ENCODE results near the gene BTBD9. TPM values are rescaled to one million over a fixed set of nuclear protein-coding genes. Genes with fewer than 3 reads are reported as not detected.

BTBD9 gene
- total and polyA plus RNA-seq, 3 donors from 2014 or later, result 11.4 to 32.8 (median 29.5) TPM

DNA sequence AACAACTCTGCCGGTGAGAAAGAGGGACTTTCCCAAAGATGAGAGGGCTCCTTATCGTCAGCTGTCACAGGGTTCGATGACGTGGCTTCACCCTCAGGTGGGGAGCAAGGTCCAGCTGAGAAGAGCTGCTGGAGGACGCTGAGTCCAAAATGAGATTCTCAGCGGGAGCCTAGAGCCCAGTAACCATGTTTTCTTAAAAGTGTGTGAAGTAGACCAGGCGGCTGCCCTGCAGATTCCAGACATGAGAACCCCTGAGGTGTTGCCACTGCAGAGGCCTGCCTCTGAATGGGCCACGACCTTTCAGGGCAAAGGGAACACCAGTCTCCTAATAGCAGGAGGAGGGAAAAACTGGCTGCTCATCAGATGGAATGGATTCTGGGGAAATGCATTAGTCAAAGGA lies 375.1 kb downstream of the BTBD9 start:
- Histone ChIP-seq H3K27me3 (no peaks in the 10 kb centered on the region), H3K9me3 (no peaks in the 10 kb centered on the region), H3K4me3 (no peak overlapping the region), H3K4me1 (no peaks in the 10 kb centered on the region), H3K27ac (no peak overlapping the region), H3K36me3 (ENCODE audit: low read depth, missing control alignments) (no peaks in the 10 kb centered on the region)
- no peak for DNase-seq
- no peak for TF ChIP-seq POLR2A (IDR thresholded peaks at IDR 0.05)
- TF ChIP-seq, protein P1, sequence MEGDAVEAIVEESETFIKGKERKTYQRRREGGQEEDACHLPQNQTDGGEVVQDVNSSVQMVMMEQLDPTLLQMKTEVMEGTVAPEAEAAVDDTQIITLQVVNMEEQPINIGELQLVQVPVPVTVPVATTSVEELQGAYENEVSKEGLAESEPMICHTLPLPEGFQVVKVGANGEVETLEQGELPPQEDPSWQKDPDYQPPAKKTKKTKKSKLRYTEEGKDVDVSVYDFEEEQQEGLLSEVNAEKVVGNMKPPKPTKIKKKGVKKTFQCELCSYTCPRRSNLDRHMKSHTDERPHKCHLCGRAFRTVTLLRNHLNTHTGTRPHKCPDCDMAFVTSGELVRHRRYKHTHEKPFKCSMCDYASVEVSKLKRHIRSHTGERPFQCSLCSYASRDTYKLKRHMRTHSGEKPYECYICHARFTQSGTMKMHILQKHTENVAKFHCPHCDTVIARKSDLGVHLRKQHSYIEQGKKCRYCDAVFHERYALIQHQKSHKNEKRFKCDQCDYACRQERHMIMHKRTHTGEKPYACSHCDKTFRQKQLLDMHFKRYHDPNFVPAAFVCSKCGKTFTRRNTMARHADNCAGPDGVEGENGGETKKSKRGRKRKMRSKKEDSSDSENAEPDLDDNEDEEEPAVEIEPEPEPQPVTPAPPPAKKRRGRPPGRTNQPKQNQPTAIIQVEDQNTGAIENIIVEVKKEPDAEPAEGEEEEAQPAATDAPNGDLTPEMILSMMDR (IDR thresholded peaks at IDR 0.05), result no peak
- intact Hi-C loops (cut with DNase I; ENCODE audit: low total_unique reads), result no loop called here
- 83 to 94% methylated on average over 8 of the region's 8 CpGs for WGBS, 2 donors

DNA sequence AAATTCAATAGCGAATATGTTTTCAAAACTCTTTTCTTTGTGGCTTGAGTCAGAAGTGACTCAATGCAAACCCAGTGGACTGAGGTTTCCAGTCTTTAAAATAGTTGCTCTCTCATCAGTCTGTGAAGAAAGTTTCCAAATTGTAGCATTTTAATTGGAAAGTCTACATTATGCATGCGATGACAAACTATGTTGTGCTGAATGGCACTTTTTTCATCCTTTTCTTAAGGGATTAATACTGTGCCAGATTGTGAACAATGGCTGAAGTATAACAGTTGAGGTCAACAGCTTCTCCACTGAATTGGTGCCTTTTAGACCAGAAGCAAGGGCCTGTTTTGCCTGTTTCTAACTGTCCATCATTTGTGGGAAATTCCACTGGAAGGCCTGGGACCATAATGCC lies 377.1 kb downstream of the BTBD9 start:
- Histone ChIP-seq H3K4me1 (no peaks in the 10 kb centered on the region), H3K36me3 (ENCODE audit: low read depth, missing control alignments) (no peaks in the 10 kb centered on the region), H3K9me3 (no peaks in the 10 kb centered on the region), H3K4me3 (no peak overlapping the region), H3K27ac (no peak overlapping the region), H3K27me3 (no peaks in the 10 kb centered on the region)
- WGBS, 2 donors, result 63 to 79% methylated on average over 2 of the region's 2 CpGs
- intact Hi-C loops (cut with DNase I; ENCODE audit: low total_unique reads), result no loop called here
- no peak for DNase-seq
- no peak for TF ChIP-seq POLR2A (IDR thresholded peaks at IDR 0.05)
- TF ChIP-seq, protein P1 (IDR thresholded peaks at IDR 0.05), result no peak

DNA sequence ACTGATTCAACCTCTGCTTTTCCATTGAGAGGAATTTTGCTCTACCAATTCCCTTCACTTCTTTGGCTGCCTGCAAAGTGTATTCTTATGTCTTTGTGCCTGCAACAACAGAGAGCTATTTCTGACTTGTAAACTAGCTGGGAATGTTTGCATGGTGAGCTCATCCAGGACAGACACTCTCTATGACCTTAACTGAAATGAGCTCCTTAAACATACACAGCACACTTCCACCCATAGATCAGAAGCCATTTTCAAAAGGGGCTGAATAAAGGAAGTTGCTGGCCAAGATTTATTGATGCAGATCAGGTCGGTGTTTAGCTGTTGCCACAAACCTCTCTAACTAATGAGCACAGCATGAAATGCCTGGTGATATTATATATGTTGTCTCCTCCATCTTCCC lies 377.7 kb downstream of the BTBD9 start:
- Histone ChIP-seq H3K4me3 (no peak overlapping the region), H3K27ac (no peak overlapping the region), H3K9me3 (no peaks in the 10 kb centered on the region), H3K27me3 (no peaks in the 10 kb centered on the region), H3K4me1 (no peaks in the 10 kb centered on the region), H3K36me3 (ENCODE audit: low read depth, missing control alignments) (no peaks in the 10 kb centered on the region)
- TF ChIP-seq, protein P1 (IDR thresholded peaks at IDR 0.05), result no peak
- no peak for TF ChIP-seq POLR2A (IDR thresholded peaks at IDR 0.05)
- 57 to 68% methylated on average over 1 of the region's 1 CpG for WGBS, 2 donors
- intact Hi-C loops (cut with DNase I; ENCODE audit: low total_unique reads), result no loop called here
- no peak for DNase-seq

DNA sequence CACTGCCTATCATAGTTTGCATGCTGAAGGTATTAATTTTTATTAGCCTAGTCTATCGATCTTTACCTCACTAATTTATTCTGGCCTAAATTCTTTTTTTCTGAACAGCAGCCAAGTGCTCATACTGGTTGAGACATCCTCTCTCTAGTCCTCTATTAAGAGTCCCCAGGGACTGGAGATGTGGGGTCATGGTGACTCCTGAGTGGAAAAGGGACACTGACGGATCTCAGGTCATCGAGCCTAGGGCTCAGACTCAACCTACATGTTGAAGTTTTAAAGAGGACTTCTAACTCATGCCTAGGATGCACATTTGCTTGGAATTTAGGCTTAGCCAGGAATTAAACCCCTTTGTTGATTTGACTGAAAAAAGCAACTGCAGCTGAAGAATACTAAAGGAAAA lies 378.1 kb downstream of the BTBD9 start:
- H3K27ac ChIP-seq, result no peak overlapping the region
- WGBS, 2 donors, result 58 to 65% methylated on average over 3 of the region's 3 CpGs
- no peaks in the 10 kb centered on the region for H3K27me3 ChIP-seq
- no peaks in the 10 kb centered on the region for H3K9me3 ChIP-seq
- TF ChIP-seq, protein P1 (IDR thresholded peaks at IDR 0.05), result no peak
- no peak for TF ChIP-seq POLR2A (IDR thresholded peaks at IDR 0.05)
- intact Hi-C loops (cut with DNase I; ENCODE audit: low total_unique reads), result no loop called here
- no peaks in the 10 kb centered on the region for H3K4me1 ChIP-seq
- no peak for DNase-seq
- H3K4me3 ChIP-seq, result no peak overlapping the region
- no peaks in the 10 kb centered on the region for H3K36me3 ChIP-seq (ENCODE audit: low read depth, missing control alignments)

DNA sequence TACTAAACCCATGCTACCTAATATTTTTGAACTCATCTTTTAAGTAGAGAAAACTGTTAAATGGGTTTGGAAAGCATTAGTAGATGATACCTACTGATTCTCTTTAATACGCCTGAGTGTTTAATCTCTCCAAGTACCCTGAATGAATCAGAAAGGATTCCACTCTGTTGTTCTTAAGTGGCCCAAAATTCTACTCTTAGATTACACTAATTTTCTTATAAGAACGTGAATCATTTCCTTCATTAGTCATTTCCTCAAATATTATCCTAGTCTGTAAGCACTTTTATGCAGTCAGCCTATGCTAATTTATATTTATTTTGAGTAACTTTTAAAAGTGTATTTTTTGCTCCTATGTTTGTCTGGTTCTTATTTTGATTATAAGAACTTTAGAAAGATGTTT lies 380.0 kb downstream of the BTBD9 start:
- no peaks in the 10 kb centered on the region for H3K27me3 ChIP-seq
- TF ChIP-seq POLR2A (IDR thresholded peaks at IDR 0.05), result no peak
- intact Hi-C loops (cut with DNase I; ENCODE audit: low total_unique reads), result no loop called here
- H3K9me3 ChIP-seq, result no peaks in the 10 kb centered on the region
- H3K4me1 ChIP-seq, result no peaks in the 10 kb centered on the region
- H3K4me3 ChIP-seq, result no peak overlapping the region
- no peak overlapping the region for H3K27ac ChIP-seq
- no peaks in the 10 kb centered on the region for H3K36me3 ChIP-seq (ENCODE audit: low read depth, missing control alignments)
- DNase-seq, result no peak
- WGBS, 2 donors, result 85 to 88% methylated on average over 2 of the region's 2 CpGs
